Activated CD8-positive, alpha-beta T cell treated with anti-CD3 and anti-CD28 coated beads for 36 hours (primary cell): ENCODE data around the gene BCL11B. TPM values are rescaled to one million over a fixed set of nuclear protein-coding genes. Genes with fewer than 3 reads are reported as not detected.

Experiments used
- ATAC-seq: fragments of 200-7000 bp; cut with Tn5 transposase; one replicate; pipeline ENCODE4 v1.10.0; 2021; ENCODE audit warnings: mild to moderate bottlenecking, moderate library complexity
- CTCF ChIA-PET: fragments of 350-600 bp; sonication (Branson Sonifier 250); formaldehyde crosslinking; loops from one replicate; lab custom pipeline; 2021; ENCODE audit warnings: antibody characterized with exemption; lab: Charles Lee
- POLR2A ChIA-PET: fragments of 350-600 bp; sonication (Branson Sonifier 250); formaldehyde crosslinking; loops from one replicate; lab custom pipeline; 2021; ENCODE audit warnings: antibody characterized with exemption; lab: Charles Lee
- DNase-seq: peaks from one replicate; pipeline ENCODE4 v3.0.0-alpha.2; 2020
- H3K27ac Mint-ChIP-seq: one replicate; pipeline ENCODE4 v1.8.0; 2021; ENCODE audit warnings: mild to moderate bottlenecking, mixed read lengths
- H3K27me3 Mint-ChIP-seq: one replicate; pipeline ENCODE4 v1.8.0; 2021; ENCODE audit warnings: mixed read lengths
- H3K36me3 Mint-ChIP-seq: one replicate; pipeline ENCODE4 v1.8.0; 2021; ENCODE audit warnings: low read depth, mixed read lengths
- H3K4me1 Mint-ChIP-seq: one replicate; pipeline ENCODE4 v1.8.0; 2021; ENCODE audit warnings: low read depth, mixed read lengths
- H3K4me3 Mint-ChIP-seq: one replicate; pipeline ENCODE4 v1.8.0; 2021; ENCODE audit warnings: mild to moderate bottlenecking, moderate library complexity, mixed read lengths
- H3K9me3 Mint-ChIP-seq: one replicate; pipeline ENCODE4 v1.8.0; 2021; ENCODE audit warnings: mixed read lengths
- CTCF ChIP-seq: fragments of 200-600 bp; IDR thresholded peaks from one replicate; pipeline ENCODE4 v1.8.0; 2022; ENCODE audit warnings: antibody characterized with exemption, mild to moderate bottlenecking
- intact Hi-C: fragments of 100-400 bp; cut with micrococcal nuclease; formaldehyde crosslinking; loops from one replicate; pipeline ENCODE4 v1.10.0; 2022
- total RNA-seq, 2 experiments: library from RNA; stranded (reverse); gene quantifications; one replicate each; pipeline ENCODE4 v1.2.3, GENCODE V29; 2021

Gene BCL11B
- total RNA-seq, 2 experiments from 2014 or later = 48.5 to 53.0 TPM

DNA sequence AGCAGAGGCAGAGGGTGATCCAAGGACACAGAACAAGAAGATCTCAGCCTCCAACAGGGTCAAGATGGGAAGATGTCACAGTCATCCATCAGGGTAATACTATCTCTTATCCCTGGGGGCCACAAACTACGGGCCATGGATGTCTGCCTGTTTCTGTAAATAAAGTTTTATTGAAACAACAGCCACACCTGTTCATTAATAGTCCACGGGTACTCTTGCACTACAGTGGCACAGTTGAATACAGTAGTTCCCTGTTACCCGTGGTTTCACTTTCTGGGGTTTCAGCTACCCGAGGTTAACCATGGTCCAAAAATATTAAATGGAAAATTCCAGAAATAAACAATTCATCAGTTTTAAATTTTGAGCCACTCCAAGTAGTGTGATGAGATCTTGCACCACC lies 65.9 kb downstream of the BCL11B start:
- Mint-ChIP-seq H3K27ac (peak overlapping the region; percentile 98), H3K4me1 (peaks cover 100% of the 10 kb centered on the region), H3K36me3 (peaks cover 50% of the 10 kb centered on the region), H3K4me3 (peak overlapping the region; percentile 44), H3K9me3 (no peaks in the 10 kb centered on the region), H3K27me3 (no peaks in the 10 kb centered on the region)
- ATAC-seq (no peak), DNase-seq (no peak)
- intact Hi-C loops = no loop called here
- ChIA-PET POLR2A (interaction anchor here (0.9 to 4.7 kb wide), 5 partner anchors 12 to 64 kb away, joined by 3 to 23 read pairs (median 3); no protein-coding TSS in a partner anchor), CTCF (interaction anchor here (0.6 to 2.8 kb wide), 4 partner anchors 9 to 62 kb away, joined by 3 to 11 read pairs (median 3); no protein-coding TSS in a partner anchor)
- no peak for TF ChIP-seq CTCF

DNA sequence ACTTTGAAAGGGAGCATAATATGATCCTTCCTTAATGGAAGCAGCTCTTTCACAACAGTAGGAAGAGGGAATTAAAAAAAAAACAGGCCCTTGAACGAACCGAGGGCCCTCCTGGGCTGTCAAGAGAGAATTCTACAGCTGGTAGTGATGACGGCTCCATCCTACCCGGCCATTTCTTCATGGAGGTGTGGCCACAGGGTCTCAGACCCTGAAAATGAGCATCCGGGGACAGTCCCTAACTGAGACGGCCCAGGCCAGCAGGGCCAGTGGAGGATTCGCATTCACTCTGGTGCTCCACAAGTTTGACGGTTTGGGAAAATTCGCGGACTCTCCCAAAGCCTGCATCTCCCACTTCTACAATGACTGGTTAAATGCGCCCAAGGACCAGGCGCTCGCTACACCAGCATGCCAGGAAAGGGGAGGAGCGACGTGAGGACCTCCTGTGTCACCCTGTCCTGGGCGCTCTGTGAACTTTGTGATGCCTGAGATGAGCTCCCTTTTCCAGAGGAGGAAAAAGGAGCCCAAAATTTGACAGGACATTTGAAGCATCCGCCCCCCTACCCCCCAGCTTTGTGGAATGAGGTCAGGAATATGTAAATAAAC lies 66.8 kb downstream of the BCL11B start:
- intact Hi-C loops = no loop called here
- ChIA-PET CTCF (interaction anchor here (1.0 to 2.8 kb wide), 4 partner anchors 10 to 30 kb away, joined by 3 to 11 read pairs (median 3); no protein-coding TSS in a partner anchor), POLR2A (interaction anchor here (0.8 to 5.8 kb wide), 9 partner anchors 9 to 65 kb away, joined by 3 to 59 read pairs (median 4); no protein-coding TSS in a partner anchor)
- Mint-ChIP-seq H3K4me3 (peak overlapping the region; percentile 54), H3K36me3 (peaks cover 48% of the 10 kb centered on the region), H3K4me1 (peaks cover 100% of the 10 kb centered on the region), H3K27ac (peak overlapping the region; percentile 98), H3K9me3 (no peaks in the 10 kb centered on the region), H3K27me3 (no peaks in the 10 kb centered on the region)
- DNase-seq (peak; percentile 55), ATAC-seq (peak; percentile 38)
- TF ChIP-seq CTCF = no peak

- H3K4me1 Mint-ChIP-seq = peaks cover 100% of the 10 kb centered on the region
- ChIA-PET CTCF (interaction anchor here (1.0 to 4.1 kb wide), 6 partner anchors 15 to 62 kb away, joined by 3 to 18 read pairs (median 7); no protein-coding TSS in a partner anchor), POLR2A (interaction anchor here (0.8 to 5.8 kb wide), 9 partner anchors 9 to 65 kb away, joined by 3 to 59 read pairs (median 4); no protein-coding TSS in a partner anchor)
- no peaks in the 10 kb centered on the region for H3K9me3 Mint-ChIP-seq
- DNase-seq (no peak), ATAC-seq (no peak)
- TF ChIP-seq CTCF = no peak
- peak overlapping the region; percentile 58 for H3K4me3 Mint-ChIP-seq
- peaks cover 58% of the 10 kb centered on the region for H3K36me3 Mint-ChIP-seq
- intact Hi-C loops = no loop called here
- no peaks in the 10 kb centered on the region for H3K27me3 Mint-ChIP-seq
- H3K27ac Mint-ChIP-seq = peak overlapping the region; percentile 98
Measured at GRCh38 chr14:99203801-99204200, 68.2 kb downstream of the BCL11B start.

DNA sequence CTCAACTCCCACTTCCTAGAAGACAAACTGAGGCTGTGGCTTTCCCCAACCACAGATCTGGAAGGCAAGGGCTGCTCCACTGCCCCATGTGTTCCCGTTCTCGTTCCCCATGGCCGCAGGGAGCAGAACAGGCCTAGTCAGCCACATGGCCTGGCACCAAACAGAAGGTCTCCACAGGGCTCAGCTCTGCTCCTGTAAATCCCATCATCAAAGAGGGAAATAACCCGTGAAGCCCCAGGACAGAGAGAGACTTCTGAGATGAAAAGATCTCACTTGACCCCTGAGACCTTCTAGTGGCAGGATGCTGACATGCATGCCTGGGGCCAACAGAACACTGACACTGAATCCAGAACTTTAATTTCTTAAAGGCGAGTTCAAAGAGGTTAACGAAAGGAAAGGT lies 68.9 kb downstream of the BCL11B start:
- H3K36me3 Mint-ChIP-seq = peaks cover 61% of the 10 kb centered on the region
- peaks cover 100% of the 10 kb centered on the region for H3K4me1 Mint-ChIP-seq
- intact Hi-C loops = no loop called here
- ChIA-PET POLR2A (interaction anchor here (0.6 to 5.8 kb wide), 12 partner anchors 8 to 69 kb away, joined by 3 to 59 read pairs (median 4); partner anchors contain the start of gene BCL11B), CTCF (interaction anchor here (0.7 to 4.1 kb wide), 9 partner anchors 10 to 72 kb away, joined by 3 to 18 read pairs (median 3); partner anchors contain the start of gene BCL11B)
- TF ChIP-seq CTCF = no peak
- DNase-seq (peak; percentile 50), ATAC-seq (peak; percentile 37)
- no peaks in the 10 kb centered on the region for H3K9me3 Mint-ChIP-seq
- no peaks in the 10 kb centered on the region for H3K27me3 Mint-ChIP-seq
- peak overlapping the region; percentile 58 for H3K4me3 Mint-ChIP-seq
- H3K27ac Mint-ChIP-seq = peak overlapping the region; percentile 98
